Activated CD8-positive, alpha-beta T cell treated with anti-CD3 and anti-CD28 coated beads, Interleukin-2, amount 10 ng/mL, durations not matched to agents 7 days and 5 days (primary cell): ENCODE data around the gene SLC12A6. TPM values are rescaled to one million over a fixed set of nuclear protein-coding genes. Genes with fewer than 3 reads are reported as not detected.
"Not testable (repeated sequence)": the region's sequence is repeated elsewhere in the genome, so short reads cannot be mapped to it uniquely, and the experiment has no call there.

Experiments used
- ATAC-seq: fragments of 150-1000 bp; cut with Tn5 transposase; one replicate; pipeline ENCODE4 v1.10.0; 2021; ENCODE audit warnings: moderate library complexity
- CTCF ChIA-PET: fragments of 350-600 bp; sonication (Branson Sonifier 250); formaldehyde crosslinking; loops from one replicate; lab custom pipeline; 2021; ENCODE audit warnings: antibody characterized with exemption; lab: Charles Lee
- POLR2A ChIA-PET: fragments of 350-600 bp; sonication (Branson Sonifier 250); formaldehyde crosslinking; loops from one replicate; lab custom pipeline; 2021; ENCODE audit warnings: antibody characterized with exemption; lab: Charles Lee
- DNase-seq: peaks from one replicate; pipeline ENCODE4 v3.0.0-alpha.2; 2020
- H3K27ac Mint-ChIP-seq: one replicate; pipeline ENCODE4 v1.8.0; 2021; ENCODE audit warnings: mild to moderate bottlenecking, mixed read lengths
- H3K27me3 Mint-ChIP-seq: one replicate; pipeline ENCODE4 v1.8.0; 2021; ENCODE audit warnings: low read depth, mixed read lengths
- H3K36me3 Mint-ChIP-seq: one replicate; pipeline ENCODE4 v1.8.0; 2021; ENCODE audit warnings: low read depth, mixed read lengths
- H3K4me1 Mint-ChIP-seq: one replicate; pipeline ENCODE4 v1.8.0; 2021; ENCODE audit warnings: low read depth, mixed read lengths
- H3K4me3 Mint-ChIP-seq: one replicate; pipeline ENCODE4 v1.8.0; 2021; ENCODE audit warnings: mild to moderate bottlenecking, mixed read lengths
- H3K9me3 Mint-ChIP-seq: one replicate; pipeline ENCODE4 v1.8.0; 2022; ENCODE audit warnings: mixed read lengths; ENCODE audit not compliant: insufficient read depth
- microRNA-seq: library from miRNA; unstranded; fragments of <30 nt; microRNA quantifications from one replicate; pipeline ENCODE4 v1.2.0, GENCODE V29; 2022
- total RNA-seq, 2 experiments: library from RNA; stranded (reverse); gene quantifications; one replicate each; pipeline ENCODE4 v1.2.3, GENCODE V29; 2021

SLC12A6 gene
- total RNA-seq, 2 experiments from 2014 or later, result 24.8 to 25.3 TPM

DNA sequence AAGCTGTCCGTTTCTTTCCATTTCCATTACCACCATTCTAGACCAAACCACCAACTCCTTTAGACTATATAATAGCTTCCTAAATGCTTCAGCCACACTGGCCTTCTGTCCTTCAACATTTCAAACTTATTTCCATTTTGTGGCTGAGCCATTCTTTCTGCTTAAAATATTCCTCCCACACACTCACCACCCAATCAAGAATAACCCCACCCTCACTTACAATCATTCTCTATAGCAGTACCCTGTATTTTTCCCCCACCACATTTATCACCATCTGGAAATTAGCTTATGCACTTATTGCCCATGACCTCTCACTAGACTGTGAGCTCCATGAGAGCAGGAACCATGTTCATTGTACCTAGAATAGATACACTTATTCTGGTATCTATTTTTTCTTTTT, 134.3 kb downstream of the SLC12A6 start:
- CTCF ChIA-PET, result interaction anchor here (0.5 to 1.5 kb wide), 2 partner anchors 141 to 1555 kb away, joined by 3 to 4 read pairs; no protein-coding TSS in a partner anchor
- DNase-seq (no peak), ATAC-seq (no peak)
- Mint-ChIP-seq H3K9me3 (no peaks in the 10 kb centered on the region), H3K4me3 (no peak overlapping the region), H3K27ac (no peak overlapping the region), H3K27me3 (no peaks in the 10 kb centered on the region), H3K4me1 (peaks cover 8% of the 10 kb centered on the region), H3K36me3 (peaks cover 31% of the 10 kb centered on the region)
- POLR2A ChIA-PET, result no interaction called here

DNA sequence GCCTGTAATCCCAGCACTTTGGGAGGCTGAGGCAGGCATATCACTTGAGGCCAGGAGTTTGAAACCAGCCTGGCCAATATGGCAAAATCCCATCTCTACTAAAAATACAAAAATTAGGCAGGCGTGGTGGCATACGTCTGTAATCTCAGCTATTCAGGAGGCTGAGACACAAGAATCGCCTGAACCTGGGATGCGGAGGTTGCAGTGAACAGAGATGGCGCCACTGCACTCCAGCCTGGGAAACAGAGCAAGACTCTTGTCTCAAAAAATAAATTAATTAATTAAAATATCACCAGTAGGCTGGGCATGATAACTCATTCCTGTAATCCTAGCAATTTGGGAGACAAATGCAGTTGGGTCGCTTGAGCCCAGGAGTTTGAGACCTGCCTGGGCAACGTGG, 144.3 kb downstream of the SLC12A6 start:
- ATAC-seq, H3K27me3 Mint-ChIP-seq, H3K4me1 Mint-ChIP-seq, H3K4me3 Mint-ChIP-seq, H3K9me3 Mint-ChIP-seq, POLR2A ChIA-PET, DNase-seq, H3K27ac Mint-ChIP-seq: not testable (repeated sequence)
- H3K36me3 Mint-ChIP-seq, result peaks cover 14% of the 10 kb centered on the region
- CTCF ChIA-PET, result interaction anchor here (1.1 kb wide), 1 partner anchor 23 kb away, joined by 3 read pairs; no protein-coding TSS in a partner anchor

DNA sequence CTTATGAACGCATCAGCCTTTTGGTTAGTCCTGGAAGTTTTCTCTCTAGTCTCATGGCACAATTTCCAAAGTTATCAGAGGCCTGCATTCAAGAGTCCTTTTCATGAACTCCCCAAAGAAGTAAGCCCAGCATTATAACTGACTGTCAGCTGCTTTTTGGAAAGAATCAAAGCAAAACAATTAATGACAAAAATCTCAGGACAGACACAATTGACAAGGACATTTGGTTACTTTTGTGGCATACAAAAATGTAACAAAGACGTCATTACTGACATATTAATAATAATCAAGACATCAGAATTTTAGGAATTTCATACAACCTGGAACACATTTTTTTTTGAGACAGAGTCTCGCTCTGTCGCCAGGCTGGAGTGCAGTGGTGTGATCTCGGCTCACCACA, 148.9 kb downstream of the SLC12A6 start:
- CTCF ChIA-PET, result no interaction called here

DNA sequence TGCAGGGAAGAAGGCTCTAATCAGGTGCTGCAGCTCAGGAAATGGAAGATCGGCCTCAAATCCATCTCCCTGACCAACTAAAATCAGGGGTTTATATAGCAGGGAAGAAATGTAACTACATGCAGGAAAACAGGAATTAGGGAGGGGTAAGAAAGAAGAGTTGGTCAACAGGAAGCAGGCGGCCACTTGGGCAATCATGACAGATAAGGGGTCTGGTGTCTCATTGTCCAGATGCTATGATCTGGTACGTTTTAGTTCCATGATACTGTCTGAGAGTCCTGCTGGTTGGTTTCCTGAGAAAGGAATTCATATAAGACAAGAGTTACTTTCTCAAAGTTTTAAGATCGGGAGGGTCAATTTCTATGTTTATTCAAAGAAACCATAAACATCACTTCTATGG, 151.9 kb downstream of the SLC12A6 start:
- ATAC-seq (no peak), DNase-seq (no peak)
- H3K27ac Mint-ChIP-seq, result no peak overlapping the region
- H3K9me3 Mint-ChIP-seq, result no peaks in the 10 kb centered on the region
- no peak overlapping the region for H3K4me3 Mint-ChIP-seq
- no peaks in the 10 kb centered on the region for H3K4me1 Mint-ChIP-seq
- CTCF ChIA-PET, result interaction anchor here (1.4 kb wide), 1 partner anchor 37 kb away, joined by 3 read pairs; no protein-coding TSS in a partner anchor
- no peaks in the 10 kb centered on the region for H3K27me3 Mint-ChIP-seq
- peaks cover 20% of the 10 kb centered on the region for H3K36me3 Mint-ChIP-seq
- POLR2A ChIA-PET, result no interaction called here

More for the DNA sequence above, 148.9 kb downstream of the SLC12A6 start:
- POLR2A ChIA-PET, result no interaction called here
- Mint-ChIP-seq H3K4me1 (no peaks in the 10 kb centered on the region), H3K4me3 (no peak overlapping the region), H3K27ac (no peak overlapping the region), H3K36me3 (peaks cover 18% of the 10 kb centered on the region), H3K9me3 (no peaks in the 10 kb centered on the region), H3K27me3 (no peaks in the 10 kb centered on the region)
- ATAC-seq, result no peak
- no peak for DNase-seq

DNA sequence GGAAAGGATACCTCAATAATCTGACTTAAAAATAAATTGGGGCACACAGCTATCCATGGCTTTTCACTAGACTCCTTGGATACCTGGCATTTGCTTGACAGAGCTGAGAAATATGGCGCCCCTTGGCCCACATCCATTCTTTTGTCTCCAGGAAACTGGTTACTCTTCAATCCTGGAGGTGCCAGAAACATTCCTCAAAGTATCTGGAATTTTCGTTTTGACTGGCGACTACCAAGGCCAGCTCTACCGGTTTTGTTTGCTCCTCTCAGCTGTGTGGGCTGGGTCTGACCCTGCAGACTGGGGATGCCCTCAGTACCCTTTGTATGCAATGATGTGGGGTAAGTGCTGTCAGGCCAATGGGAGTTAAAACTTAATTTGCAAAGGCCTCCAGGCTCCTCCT, 154.6 kb downstream of the SLC12A6 start:
- Mint-ChIP-seq H3K27me3 (no peaks in the 10 kb centered on the region), H3K4me3 (no peak overlapping the region), H3K27ac (no peak overlapping the region), H3K4me1 (no peaks in the 10 kb centered on the region), H3K9me3 (no peaks in the 10 kb centered on the region), H3K36me3 (peaks cover 25% of the 10 kb centered on the region)
- DNase-seq, result no peak
- no peak for ATAC-seq
- POLR2A ChIA-PET, result no interaction called here
- CTCF ChIA-PET, result no interaction called here

Small RNA genes lying within 50 kb of the gene (microRNA-seq; reads per million reads assigned to microRNA genes)
- gene MIR1233-1, result not detected

Other genes with a start within 250 kb of the SLC12A6 start
- gene EMC7, start 235.9 kb downstream of the SLC12A6 start, total RNA-seq, result 10 to 100 TPM; 54.3 to 58.4 TPM
- gene PGBD4, start 235.7 kb downstream of the SLC12A6 start, total RNA-seq, result 1 to 10 TPM; 2.8 to 2.9 TPM
- gene KATNBL1, start 127.7 kb downstream of the SLC12A6 start, total RNA-seq, result 10 to 100 TPM; 40.5 to 44.5 TPM
- gene EMC4, start 112.8 kb downstream of the SLC12A6 start, total RNA-seq, result 10 to 100 TPM; 79.0 to 81.9 TPM
- 100 to 1,000 TPM; 180 to 182 TPM for gene NOP10, start 5.4 kb upstream of the SLC12A6 start, total RNA-seq
- not detected for gene NUTM1, start 5.5 kb upstream of the SLC12A6 start, total RNA-seq
- 100 to 1,000 TPM; 106 to 115 TPM for gene LPCAT4, start 29.4 kb upstream of the SLC12A6 start, total RNA-seq
- 100 to 1,000 TPM; 207 to 215 TPM for gene GOLGA8A, start 100.0 kb upstream of the SLC12A6 start, total RNA-seq
- 100 to 1,000 TPM; 189 to 191 TPM for gene GOLGA8B, start 245.9 kb upstream of the SLC12A6 start, total RNA-seq